Measurements from ENCODE around the gene NCR1. TPM values are rescaled to one million over a fixed set of nuclear protein-coding genes. Genes with fewer than 3 reads are reported as not detected.
"Not testable (repeated sequence)": the region's sequence is repeated elsewhere in the genome, so short reads cannot be mapped to it uniquely, and the experiment has no call there.

NCR1 gene, protein sequence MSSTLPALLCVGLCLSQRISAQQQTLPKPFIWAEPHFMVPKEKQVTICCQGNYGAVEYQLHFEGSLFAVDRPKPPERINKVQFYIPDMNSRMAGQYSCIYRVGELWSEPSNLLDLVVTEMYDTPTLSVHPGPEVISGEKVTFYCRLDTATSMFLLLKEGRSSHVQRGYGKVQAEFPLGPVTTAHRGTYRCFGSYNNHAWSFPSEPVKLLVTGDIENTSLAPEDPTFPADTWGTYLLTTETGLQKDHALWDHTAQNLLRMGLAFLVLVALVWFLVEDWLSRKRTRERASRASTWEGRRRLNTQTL
- total RNA-seq = not detected

DNA sequence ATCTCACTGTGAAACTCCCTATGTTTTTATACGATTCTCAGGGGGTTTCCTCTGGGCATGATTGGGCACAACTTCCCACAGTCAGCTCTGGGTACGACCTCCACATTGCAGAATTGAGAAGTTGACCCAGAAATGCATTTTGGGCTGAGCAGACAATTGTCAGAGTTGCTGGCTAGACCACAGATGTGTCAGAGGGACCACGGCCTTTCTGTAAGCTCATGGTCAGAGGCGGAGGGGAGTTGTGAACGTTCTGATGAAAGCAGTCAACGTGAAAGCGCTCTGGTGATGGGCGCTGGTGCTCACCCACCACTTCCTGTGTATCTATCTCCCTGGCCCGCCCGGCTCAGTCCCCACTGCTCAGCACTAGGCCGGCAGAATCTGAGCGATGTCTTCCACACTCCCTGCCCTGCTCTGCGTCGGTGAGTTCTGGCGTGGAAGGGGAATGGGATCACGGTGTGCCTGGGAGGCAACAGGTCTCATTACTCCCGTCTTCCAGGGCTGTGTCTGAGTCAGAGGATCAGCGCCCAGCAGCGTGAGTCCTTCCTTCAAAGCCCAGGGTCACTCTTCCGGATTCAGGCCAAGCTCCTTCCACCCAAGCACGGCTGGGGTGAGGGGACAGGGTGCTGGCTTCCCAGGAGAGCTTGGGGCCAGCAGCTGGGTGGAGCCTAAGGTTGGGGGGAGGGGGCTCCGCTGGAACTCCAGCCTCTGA lies at the start of gene NCR1:
TSS of gene NCR1 (plus strand) at position 346 of the 709 bp plus-strand sequence. CDS start at position 386, 40 bp downstream.
- TF ChIP-seq, protein P1, sequence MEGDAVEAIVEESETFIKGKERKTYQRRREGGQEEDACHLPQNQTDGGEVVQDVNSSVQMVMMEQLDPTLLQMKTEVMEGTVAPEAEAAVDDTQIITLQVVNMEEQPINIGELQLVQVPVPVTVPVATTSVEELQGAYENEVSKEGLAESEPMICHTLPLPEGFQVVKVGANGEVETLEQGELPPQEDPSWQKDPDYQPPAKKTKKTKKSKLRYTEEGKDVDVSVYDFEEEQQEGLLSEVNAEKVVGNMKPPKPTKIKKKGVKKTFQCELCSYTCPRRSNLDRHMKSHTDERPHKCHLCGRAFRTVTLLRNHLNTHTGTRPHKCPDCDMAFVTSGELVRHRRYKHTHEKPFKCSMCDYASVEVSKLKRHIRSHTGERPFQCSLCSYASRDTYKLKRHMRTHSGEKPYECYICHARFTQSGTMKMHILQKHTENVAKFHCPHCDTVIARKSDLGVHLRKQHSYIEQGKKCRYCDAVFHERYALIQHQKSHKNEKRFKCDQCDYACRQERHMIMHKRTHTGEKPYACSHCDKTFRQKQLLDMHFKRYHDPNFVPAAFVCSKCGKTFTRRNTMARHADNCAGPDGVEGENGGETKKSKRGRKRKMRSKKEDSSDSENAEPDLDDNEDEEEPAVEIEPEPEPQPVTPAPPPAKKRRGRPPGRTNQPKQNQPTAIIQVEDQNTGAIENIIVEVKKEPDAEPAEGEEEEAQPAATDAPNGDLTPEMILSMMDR (IDR thresholded peaks at IDR 0.05) = no peak
- no peak for DNase-seq (ENCODE audit: low spot score)
- no peak within 1 kb of the TSS for H3K27ac ChIP-seq
- no peaks in the 10 kb centered on the region for H3K9me3 ChIP-seq
- H3K36me3 ChIP-seq = no peaks in the 10 kb centered on the region
- no peak within 1 kb of the TSS for H3K4me3 ChIP-seq
- H3K27me3 ChIP-seq = no peaks in the 10 kb centered on the region
- H3K4me1 ChIP-seq = no peaks in the 10 kb centered on the region

DNA sequence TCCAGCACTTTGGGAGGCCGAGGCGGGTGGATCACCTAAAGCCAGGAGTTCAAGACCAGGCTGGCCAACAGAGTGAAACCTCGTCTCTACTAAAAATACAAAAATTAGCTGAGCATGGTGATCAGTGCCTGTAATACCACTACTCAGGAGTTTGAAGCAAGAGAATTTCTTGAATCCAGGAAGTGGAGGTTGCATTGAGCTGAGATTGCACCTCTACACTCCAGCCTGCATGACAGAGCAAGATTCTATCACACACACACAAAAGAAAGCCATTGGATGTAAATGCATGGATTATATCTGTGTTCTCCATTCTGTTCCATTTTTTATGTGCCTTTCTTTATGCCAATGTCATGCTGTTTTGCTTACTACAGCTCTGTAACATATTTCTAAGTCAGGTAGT lies 47.5 kb upstream of the NCR1 start:
- H3K27me3 ChIP-seq; H3K4me3 ChIP-seq; H3K9me3 ChIP-seq; H3K36me3 ChIP-seq; H3K4me1 ChIP-seq; DNase-seq (ENCODE audit: low spot score); H3K27ac ChIP-seq: not testable (repeated sequence)

DNA sequence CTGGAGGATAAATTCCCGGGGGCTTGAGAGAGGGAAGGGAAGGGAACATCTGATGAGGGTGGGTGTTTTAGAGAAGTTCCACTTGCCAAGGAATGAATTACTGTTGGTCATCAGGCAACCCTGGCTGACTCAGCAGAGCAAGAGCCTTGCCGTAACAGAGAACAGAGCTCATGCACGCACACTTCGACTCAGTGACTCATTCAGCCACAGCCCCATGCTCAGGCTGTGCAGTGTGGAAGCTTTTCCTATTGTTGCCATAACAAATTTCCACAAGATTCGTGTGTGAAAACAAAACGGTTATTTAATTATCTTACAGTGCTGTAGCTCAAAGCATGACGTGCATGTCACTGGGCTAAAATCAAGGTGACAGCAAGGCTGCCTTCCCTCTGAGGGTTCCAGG lies 46.5 kb upstream of the NCR1 start:
- not testable (repeated sequence) for H3K36me3 ChIP-seq; H3K4me3 ChIP-seq; H3K4me1 ChIP-seq; H3K27ac ChIP-seq; H3K9me3 ChIP-seq; DNase-seq (ENCODE audit: low spot score); H3K27me3 ChIP-seq

DNA sequence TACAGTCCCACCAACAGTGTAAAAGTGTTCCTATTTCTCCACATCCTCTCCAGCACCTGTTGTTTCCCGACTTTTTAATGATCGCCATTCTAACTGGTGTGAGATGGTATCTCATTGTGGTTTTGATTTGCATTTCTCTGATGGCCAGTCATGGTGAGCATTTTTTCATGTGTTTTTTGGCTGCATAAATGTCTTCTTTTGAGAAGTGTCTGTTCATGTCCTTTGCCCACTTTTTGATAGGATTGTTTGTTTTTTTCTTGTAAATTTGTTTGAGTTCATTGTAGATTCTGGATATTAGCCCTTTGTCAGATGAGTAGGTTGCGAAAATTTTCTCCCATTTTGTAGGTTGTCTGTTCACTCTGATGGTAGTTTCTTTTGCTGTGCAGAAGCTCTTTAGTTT lies 42.5 kb upstream of the NCR1 start:
- not testable (repeated sequence) for H3K27me3 ChIP-seq; H3K4me3 ChIP-seq; H3K4me1 ChIP-seq; DNase-seq (ENCODE audit: low spot score); H3K36me3 ChIP-seq; H3K27ac ChIP-seq; H3K9me3 ChIP-seq

DNA sequence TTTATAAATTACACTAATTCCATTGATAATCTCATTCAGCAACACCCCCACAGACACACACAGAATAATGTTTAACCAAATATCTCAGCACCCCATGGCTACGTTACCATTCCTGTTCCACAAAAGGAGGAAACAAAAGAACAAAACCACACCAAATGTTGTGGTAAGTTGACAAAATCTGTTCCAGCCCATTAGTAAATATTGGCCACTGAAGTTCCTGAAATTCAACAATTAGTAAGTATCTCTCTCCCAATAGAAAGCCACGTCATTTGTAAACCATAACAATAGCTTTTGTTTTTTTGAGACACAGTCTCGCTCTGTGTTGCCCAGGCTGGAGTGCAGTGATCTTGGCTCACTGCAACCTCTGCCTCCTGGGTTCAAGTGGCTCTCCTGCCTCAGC lies 34.3 kb upstream of the NCR1 start:
- H3K4me1 ChIP-seq = no peaks in the 10 kb centered on the region
- H3K36me3 ChIP-seq = no peaks in the 10 kb centered on the region
- TF ChIP-seq, protein P1 (IDR thresholded peaks at IDR 0.05) = no peak
- DNase-seq (ENCODE audit: low spot score) = no peak
- H3K4me3 ChIP-seq = no peak overlapping the region
- no peaks in the 10 kb centered on the region for H3K9me3 ChIP-seq
- H3K27ac ChIP-seq = no peak overlapping the region
- H3K27me3 ChIP-seq = no peaks in the 10 kb centered on the region

DNA sequence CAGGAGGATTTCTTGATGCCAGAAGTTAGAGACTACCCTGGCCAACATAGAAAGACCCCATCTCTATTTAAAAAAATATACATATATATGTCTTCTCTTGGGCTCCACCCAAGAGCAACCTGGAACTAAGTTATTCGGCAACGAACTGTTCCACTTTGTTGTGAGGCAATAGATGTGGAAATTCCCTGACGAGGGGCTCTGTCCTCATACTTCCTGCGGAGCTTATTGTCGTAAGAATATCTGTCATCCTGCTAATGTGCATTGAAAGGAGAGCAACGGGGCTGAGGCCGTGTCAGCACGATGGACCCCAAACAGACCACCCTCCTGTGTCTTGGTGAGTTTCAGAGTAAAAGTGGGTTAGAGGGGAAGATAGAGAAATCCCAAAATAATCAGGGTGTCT lies 32.0 kb upstream of the NCR1 start, which contains the start of gene FCAR:
TSS of gene FCAR (plus strand) at position 246 of the 400 bp plus-strand sequence. CDS start at position 301, 55 bp downstream.
- DNase-seq (ENCODE audit: low spot score) = no peak
- no peak within 1 kb of the TSS for H3K4me3 ChIP-seq
- no peak within 1 kb of the TSS for H3K27ac ChIP-seq
- H3K36me3 ChIP-seq = no peaks in the 10 kb centered on the region
- no peaks in the 10 kb centered on the region for H3K27me3 ChIP-seq
- H3K9me3 ChIP-seq = no peaks in the 10 kb centered on the region
- H3K4me1 ChIP-seq = no peaks in the 10 kb centered on the region
- TF ChIP-seq, protein P1 (IDR thresholded peaks at IDR 0.05) = no peak

DNA sequence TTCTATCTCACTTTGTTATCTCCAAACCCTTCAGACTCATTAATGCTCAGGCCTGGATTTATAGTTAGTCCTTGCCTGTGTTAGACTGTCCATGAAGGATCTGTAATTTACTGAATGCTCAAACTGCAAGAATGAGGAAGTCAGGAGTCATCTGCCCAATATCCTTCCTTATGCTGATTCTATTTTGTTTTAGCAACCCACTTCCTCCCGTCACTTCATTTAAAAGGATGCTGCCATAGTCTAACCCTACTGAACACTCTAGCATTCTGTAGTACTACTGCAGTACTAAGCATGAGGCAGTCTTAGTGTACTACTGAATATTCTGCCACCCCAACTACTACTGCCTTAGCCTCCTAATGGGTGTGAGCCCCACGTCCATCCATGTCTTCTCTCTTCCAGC lies 30.4 kb upstream of the NCR1 start:
- Histone ChIP-seq H3K4me1 (no peaks in the 10 kb centered on the region), H3K27me3 (no peaks in the 10 kb centered on the region), H3K4me3 (no peak overlapping the region), H3K36me3 (no peaks in the 10 kb centered on the region), H3K9me3 (no peaks in the 10 kb centered on the region), H3K27ac (no peak overlapping the region)
- no peak for DNase-seq (ENCODE audit: low spot score)
- TF ChIP-seq, protein P1 (IDR thresholded peaks at IDR 0.05) = no peak
